Parathyroid adenoma (tissue), 2 donors: ENCODE measurements around the gene EN2.

Experiments
- H2AFZ ChIP-seq: fragments of 300-600 bp; sonication (generic); one replicate; pipeline ENCODE4 v1.7.0; 2017; ENCODE audit warnings: antibody characterized with exemption, mild to moderate bottlenecking
- H3K27ac ChIP-seq: fragments of 300-600 bp; sonication (generic); one replicate; pipeline ENCODE4 v1.7.0; 2017
- H3K27me3 ChIP-seq: fragments of 300-600 bp; sonication (generic); one replicate; pipeline ENCODE4 v1.7.0; 2017; ENCODE audit warnings: low read length; ENCODE audit not compliant: control insufficient read depth, insufficient read depth
- H3K36me3 ChIP-seq: fragments of 300-600 bp; sonication (generic); one replicate; pipeline ENCODE4 v1.7.0; 2017; ENCODE audit warnings: low read length; ENCODE audit not compliant: control insufficient read depth, insufficient read depth
- H3K4me1 ChIP-seq: fragments of 300-600 bp; sonication (generic); one replicate; pipeline ENCODE4 v1.7.0; 2017; ENCODE audit warnings: control low read depth
- H3K4me2 ChIP-seq: fragments of 300-600 bp; sonication (generic); one replicate; pipeline ENCODE4 v1.7.0; 2017; ENCODE audit warnings: low read length
- H3K4me3 ChIP-seq: fragments of 300-600 bp; sonication (generic); one replicate; pipeline ENCODE4 v1.7.0; 2017; ENCODE audit warnings: low read depth, low read length
- H3K79me2 ChIP-seq: fragments of 300-600 bp; sonication (generic); one replicate; pipeline ENCODE4 v1.7.0; 2017; ENCODE audit warnings: control low read depth
- H3K9ac ChIP-seq: fragments of 300-600 bp; sonication (generic); one replicate; pipeline ENCODE4 v1.7.0; 2017; ENCODE audit warnings: mild to moderate bottlenecking
- H3K9me3 ChIP-seq: fragments of 300-600 bp; sonication (generic); one replicate; pipeline ENCODE4 v1.7.0; 2017; ENCODE audit warnings: low read length; ENCODE audit not compliant: control insufficient read depth
- TF ChIP-seq, protein P1 (sequence below): fragments of 300-600 bp; sonication (generic); IDR thresholded peaks from one replicate; pipeline ENCODE4 v1.7.0; 2017; ENCODE audit warnings: antibody characterized with exemption, mild to moderate bottlenecking
- donor health status: primary hyperparathyroidism.

EN2 gene

DNA sequence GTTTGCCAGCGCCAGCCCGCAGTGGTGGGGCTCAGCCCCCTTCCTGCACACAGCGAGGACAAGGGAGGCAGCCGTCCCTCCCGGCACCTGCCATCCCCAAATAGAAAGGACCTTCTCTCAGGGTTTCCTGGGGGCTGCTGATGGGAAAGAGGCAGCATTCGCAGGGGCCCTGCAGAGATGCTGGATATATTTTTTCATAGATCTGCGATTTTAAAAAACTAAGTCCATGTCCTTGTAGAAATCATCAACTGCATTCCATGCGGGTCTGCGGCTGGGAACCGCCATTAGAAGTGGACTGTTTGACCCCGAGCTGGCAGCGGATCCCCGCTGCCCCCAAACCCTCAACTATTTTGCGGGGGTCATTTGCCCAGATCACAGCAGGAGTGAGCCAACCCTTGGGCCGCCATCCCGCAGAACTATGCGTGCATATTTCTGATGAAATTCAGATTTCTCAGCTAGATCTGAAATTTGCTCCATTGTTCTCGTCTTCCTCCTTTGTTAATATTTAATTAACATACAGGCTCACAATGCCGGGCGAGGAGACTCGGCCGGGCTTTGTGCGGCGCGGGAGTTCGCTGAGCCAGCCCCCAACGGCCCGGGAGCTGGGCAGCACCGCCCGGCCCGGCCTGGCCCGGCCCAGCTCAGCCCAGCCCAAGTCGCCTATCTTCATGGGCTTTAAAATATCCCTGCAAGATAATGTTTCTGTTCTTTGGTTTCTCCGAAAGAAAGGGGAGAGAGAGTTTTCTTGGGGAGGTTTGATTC is 2.0 kb downstream of the EN2 start:
- H3K4me2 ChIP-seq = no peak overlapping the region
- no peaks in the 10 kb centered on the region for H3K36me3 ChIP-seq
- H3K79me2 ChIP-seq = no peaks in the 10 kb centered on the region
- no peak overlapping the region for H3K4me3 ChIP-seq
- no peak overlapping the region for H2AFZ ChIP-seq
- H3K27ac ChIP-seq = no peak overlapping the region
- no peaks in the 10 kb centered on the region for H3K9me3 ChIP-seq
- TF ChIP-seq, protein P1, sequence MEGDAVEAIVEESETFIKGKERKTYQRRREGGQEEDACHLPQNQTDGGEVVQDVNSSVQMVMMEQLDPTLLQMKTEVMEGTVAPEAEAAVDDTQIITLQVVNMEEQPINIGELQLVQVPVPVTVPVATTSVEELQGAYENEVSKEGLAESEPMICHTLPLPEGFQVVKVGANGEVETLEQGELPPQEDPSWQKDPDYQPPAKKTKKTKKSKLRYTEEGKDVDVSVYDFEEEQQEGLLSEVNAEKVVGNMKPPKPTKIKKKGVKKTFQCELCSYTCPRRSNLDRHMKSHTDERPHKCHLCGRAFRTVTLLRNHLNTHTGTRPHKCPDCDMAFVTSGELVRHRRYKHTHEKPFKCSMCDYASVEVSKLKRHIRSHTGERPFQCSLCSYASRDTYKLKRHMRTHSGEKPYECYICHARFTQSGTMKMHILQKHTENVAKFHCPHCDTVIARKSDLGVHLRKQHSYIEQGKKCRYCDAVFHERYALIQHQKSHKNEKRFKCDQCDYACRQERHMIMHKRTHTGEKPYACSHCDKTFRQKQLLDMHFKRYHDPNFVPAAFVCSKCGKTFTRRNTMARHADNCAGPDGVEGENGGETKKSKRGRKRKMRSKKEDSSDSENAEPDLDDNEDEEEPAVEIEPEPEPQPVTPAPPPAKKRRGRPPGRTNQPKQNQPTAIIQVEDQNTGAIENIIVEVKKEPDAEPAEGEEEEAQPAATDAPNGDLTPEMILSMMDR = no peak
- no peak overlapping the region for H3K9ac ChIP-seq
- peaks cover 30% of the 10 kb centered on the region for H3K27me3 ChIP-seq
- H3K4me1 ChIP-seq = peaks cover 4% of the 10 kb centered on the region

DNA sequence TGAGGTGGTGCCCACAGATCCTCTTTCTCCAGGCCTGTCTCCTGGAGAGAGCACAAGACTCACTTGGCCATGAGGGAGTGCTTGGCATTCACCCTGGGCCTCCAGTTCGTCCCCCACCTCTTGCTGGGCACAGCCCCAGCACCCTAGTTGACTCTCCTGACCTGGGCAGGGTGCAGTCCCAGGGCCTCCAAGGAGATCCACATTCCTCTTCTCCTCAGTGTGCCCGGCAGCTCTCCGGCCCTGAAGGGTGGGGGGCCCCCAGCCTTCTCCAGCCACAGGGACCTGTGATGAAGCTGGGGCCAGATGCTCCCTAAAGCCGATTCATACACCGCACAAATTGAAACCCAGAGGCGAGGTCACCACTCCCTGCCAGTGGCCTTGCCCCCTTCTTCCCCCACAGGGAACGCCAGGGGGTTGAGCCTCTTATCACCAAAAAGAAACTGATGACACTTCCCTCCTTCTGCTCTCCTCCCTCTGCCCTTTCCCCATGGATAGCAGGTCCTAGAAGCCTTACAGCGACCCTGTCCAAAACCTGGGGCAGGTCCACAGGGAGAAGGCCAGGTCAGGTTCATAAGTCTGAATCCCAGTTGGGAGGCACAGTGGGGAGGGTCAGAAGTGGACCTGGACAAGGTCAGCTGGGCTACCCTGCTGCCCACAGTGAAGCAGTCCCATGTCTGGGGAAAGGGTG is 3.1 kb downstream of the EN2 start:
- Histone ChIP-seq H3K4me1 (peaks cover 4% of the 10 kb centered on the region), H3K9ac (no peak overlapping the region), H3K79me2 (no peaks in the 10 kb centered on the region), H3K4me2 (no peak overlapping the region), H3K36me3 (no peaks in the 10 kb centered on the region), H3K9me3 (no peaks in the 10 kb centered on the region), H3K27me3 (peaks cover 26% of the 10 kb centered on the region), H2AFZ (no peak overlapping the region), H3K27ac (no peak overlapping the region), H3K4me3 (no peak overlapping the region)
- TF ChIP-seq, protein P1 = no peak

DNA sequence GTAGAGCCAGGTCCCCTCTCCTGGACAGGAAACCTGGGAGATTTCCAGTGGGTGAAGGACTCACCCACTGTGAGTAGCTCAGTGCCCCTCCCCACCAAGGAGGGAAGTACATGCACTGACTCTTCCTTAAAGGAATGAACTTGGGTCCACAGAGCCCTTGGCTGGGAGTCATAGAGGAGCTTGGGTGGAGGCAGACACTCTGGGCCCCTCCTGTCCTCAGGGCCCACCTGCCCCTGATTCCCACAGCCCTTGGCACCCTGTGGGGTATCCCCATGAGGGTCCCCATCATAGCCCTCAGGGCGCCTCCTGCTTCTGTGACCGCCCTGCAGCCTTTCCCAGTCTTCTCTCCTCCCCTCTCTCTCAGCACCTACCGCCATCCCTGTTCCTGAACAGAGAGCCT is 3.7 kb downstream of the EN2 start:
- no peak overlapping the region for H3K4me2 ChIP-seq
- no peak overlapping the region for H3K9ac ChIP-seq
- H3K79me2 ChIP-seq = no peaks in the 10 kb centered on the region
- TF ChIP-seq, protein P1 = no peak
- no peaks in the 10 kb centered on the region for H3K36me3 ChIP-seq
- no peak overlapping the region for H3K4me3 ChIP-seq
- H2AFZ ChIP-seq = no peak overlapping the region
- H3K4me1 ChIP-seq = peaks cover 3% of the 10 kb centered on the region
- no peak overlapping the region for H3K27ac ChIP-seq
- H3K9me3 ChIP-seq = no peaks in the 10 kb centered on the region
- peaks cover 29% of the 10 kb centered on the region for H3K27me3 ChIP-seq

DNA sequence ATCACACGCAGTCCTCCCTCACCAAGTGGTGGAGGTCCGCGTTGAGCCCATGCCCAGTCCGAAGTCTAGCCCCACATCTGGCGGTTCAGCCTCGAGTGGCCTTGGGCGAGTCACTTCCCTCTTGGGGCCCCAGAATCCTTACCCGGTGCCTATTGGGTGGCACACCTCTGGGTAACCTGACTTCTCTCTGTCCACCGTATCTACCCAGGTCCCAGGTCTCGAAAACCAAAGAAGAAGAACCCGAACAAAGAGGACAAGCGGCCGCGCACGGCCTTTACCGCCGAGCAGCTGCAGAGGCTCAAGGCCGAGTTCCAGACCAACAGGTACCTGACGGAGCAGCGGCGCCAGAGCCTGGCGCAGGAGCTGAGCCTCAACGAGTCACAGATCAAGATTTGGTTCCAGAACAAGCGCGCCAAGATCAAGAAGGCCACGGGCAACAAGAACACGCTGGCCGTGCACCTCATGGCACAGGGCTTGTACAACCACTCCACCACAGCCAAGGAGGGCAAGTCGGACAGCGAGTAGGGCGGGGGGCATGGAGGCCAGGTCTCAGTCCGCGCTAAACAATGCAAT is 4.3 kb downstream of the EN2 start:
- Histone ChIP-seq H3K4me1 (no peaks in the 10 kb centered on the region), H2AFZ (no peak overlapping the region), H3K4me3 (no peak overlapping the region), H3K27ac (no peak overlapping the region), H3K27me3 (peaks cover 34% of the 10 kb centered on the region), H3K36me3 (no peaks in the 10 kb centered on the region), H3K79me2 (no peaks in the 10 kb centered on the region), H3K9me3 (no peaks in the 10 kb centered on the region), H3K9ac (no peak overlapping the region), H3K4me2 (no peak overlapping the region)
- TF ChIP-seq, protein P1 = no peak
